HepG2 (cell line): Measurements from ENCODE around the gene MPC1. TPM values are rescaled to one million over a fixed set of nuclear protein-coding genes. Genes with fewer than 3 reads are reported as not detected.

Experiments used
- ARID4A ChIP-seq: sonication (generic); formaldehyde crosslinking; IDR thresholded peaks from 2 replicates; pipeline ENCODE4 v1.5.0; 2020; ENCODE audit warnings: mild to moderate bottlenecking, missing genetic modification reagents, borderline replicate concordance
- BATF2 ChIP-seq: sonication (generic); formaldehyde crosslinking; IDR thresholded peaks from 2 replicates; pipeline ENCODE4 v1.8.0; 2022; ENCODE audit warnings: mild to moderate bottlenecking, missing genetic modification reagents, moderate library complexity
- CBX5 ChIP-seq: sonication (generic); formaldehyde crosslinking; IDR thresholded peaks from 2 replicates; pipeline ENCODE4 v1.4.0; 2020; ENCODE audit warnings: missing genetic modification reagents, borderline replicate concordance
- E2F5 ChIP-seq: sonication (generic); formaldehyde crosslinking; conservative IDR thresholded peaks from 2 replicates; pipeline ENCODE4 v1.4.0; 2020; ENCODE audit warnings: missing genetic modification reagents
- FOXA3 ChIP-seq: IDR thresholded peaks from 2 replicates; pipeline ENCODE4 v1.6.1; 2016; ENCODE audit warnings: missing genetic modification reagents, missing compliant biosample characterization
- FOXJ3 ChIP-seq: sonication (generic); formaldehyde crosslinking; IDR thresholded peaks from 2 replicates; pipeline ENCODE4 v1.4.0; 2020; ENCODE audit warnings: missing genetic modification reagents, mild to moderate bottlenecking, borderline replicate concordance
- GTF3A ChIP-seq: sonication (generic); formaldehyde crosslinking; conservative IDR thresholded peaks from 2 replicates; pipeline ENCODE4 v1.4.0; 2020; ENCODE audit warnings: mild to moderate bottlenecking, missing genetic modification reagents
- HMGXB3 ChIP-seq: sonication (generic); formaldehyde crosslinking; IDR thresholded peaks from 2 replicates; pipeline ENCODE4 v1.4.0; 2020; ENCODE audit warnings: missing genetic modification reagents, borderline replicate concordance
- NFIB ChIP-seq: sonication (generic); formaldehyde crosslinking; IDR thresholded peaks from 2 replicates; pipeline ENCODE4 v1.9.0; 2021; ENCODE audit warnings: missing genetic modification reagents, mild to moderate bottlenecking, borderline replicate concordance
- RORA ChIP-seq: sonication (generic); formaldehyde crosslinking; IDR thresholded peaks from 2 replicates; pipeline ENCODE4 v1.5.0; 2020; ENCODE audit warnings: mild to moderate bottlenecking, missing genetic modification reagents, moderate library complexity
- RXRB ChIP-seq: IDR thresholded peaks from 2 replicates; pipeline ENCODE4 v1.6.1; 2016; ENCODE audit warnings: borderline replicate concordance, missing genetic modification reagents, missing compliant biosample characterization
- ZNF484 ChIP-seq: sonication (generic); formaldehyde crosslinking; IDR thresholded peaks from 2 replicates; pipeline ENCODE4 v1.5.1; 2020; ENCODE audit warnings: mild to moderate bottlenecking, low read depth, missing genetic modification reagents, borderline replicate concordance
- ZNF609 ChIP-seq: sonication (generic); formaldehyde crosslinking; IDR thresholded peaks from 2 replicates; pipeline ENCODE4 v1.4.0; 2020; ENCODE audit warnings: mild to moderate bottlenecking, missing genetic modification reagents, borderline replicate concordance
- polyA plus RNA-seq, 8 experiments: library from polyadenylated mRNA; depleted of rRNA in 3 of 8; stranded (reverse) in 7 of 8; unstranded in 1 of 8; fragments of >200 nt; fragmentation: Illumina TruSeq in 4 of 8; extraction: Trizol in 4 of 8; gene quantifications; 2 replicates each; pipeline versions ENCODE4 v1.2.1 to v1.2.3, GENCODE V29; 2011 to 2016; ENCODE audit warnings: low read depth in 4 of 8, missing spikeins in 1 of 8, mixed read lengths in 1 of 8; ENCODE audit not compliant: insufficient read depth in 1 of 8
- total RNA-seq, 5 experiments: library from RNA; depleted of rRNA; stranded (reverse); fragments of >200 nt; fragmentation: Illumina TruSeq; extraction: Trizol; gene quantifications; 2 replicates each; pipeline ENCODE4 v1.2.3, GENCODE V29; 2016; ENCODE audit warnings: low read depth in 1 of 5

Gene MPC1
- total and polyA plus RNA-seq, 2 of the 13 experiments (the other 11 are each of a cell fraction or from before 2014, with no cell fraction given) = 189 to 214 TPM

- TF ChIP-seq ZNF609 (CRISPR knock-in tag) (peak; percentile 69; the same call in 1 of the 2 replicates), RXRB (CRISPR knock-in tag) (peak; percentile 6; the same call in 1 of the 2 replicates), RORA (CRISPR knock-in tag) (peak; percentile 71; the same call in 1 of the 2 replicates), FOXJ3 (CRISPR knock-in tag) (peak; percentile 69; the same call in 1 of the 2 replicates), NFIB (CRISPR knock-in tag) (no peak), ARID4A (peak; percentile 42; the same call in 1 of the 2 replicates), BATF2 (no peak), FOXA3 (CRISPR knock-in tag) (peak; percentile 73), HMGXB3 (CRISPR knock-in tag) (peak; percentile 38; the same call in 1 of the 2 replicates), ZNF484 (CRISPR knock-in tag) (no peak), GTF3A (CRISPR knock-in tag) (no peak), E2F5 (CRISPR knock-in tag) (no peak), CBX5 (CRISPR knock-in tag) (no peak)
These were observed 30.9 kb downstream of the MPC1 start (continued) for GRCh38 chr6:166351715-166352285.
